Astrocyte of the hippocampus (primary cell): ENCODE measurements around the gene AVPR2.

Source experiments
- DNase-seq: peaks from one replicate; pipeline ENCODE4 v3.0.0; 2011; ENCODE audit warnings: low read depth, low spot score

Gene AVPR2

GRCh38 chrX:153931748-153932147 lies 27.3 kb downstream of the AVPR2 start:
- no peak for DNase-seq

- no peak for DNase-seq
Measured at GRCh38 chrX:153932220-153932915, 27.9 kb downstream of the AVPR2 start.

DNA sequence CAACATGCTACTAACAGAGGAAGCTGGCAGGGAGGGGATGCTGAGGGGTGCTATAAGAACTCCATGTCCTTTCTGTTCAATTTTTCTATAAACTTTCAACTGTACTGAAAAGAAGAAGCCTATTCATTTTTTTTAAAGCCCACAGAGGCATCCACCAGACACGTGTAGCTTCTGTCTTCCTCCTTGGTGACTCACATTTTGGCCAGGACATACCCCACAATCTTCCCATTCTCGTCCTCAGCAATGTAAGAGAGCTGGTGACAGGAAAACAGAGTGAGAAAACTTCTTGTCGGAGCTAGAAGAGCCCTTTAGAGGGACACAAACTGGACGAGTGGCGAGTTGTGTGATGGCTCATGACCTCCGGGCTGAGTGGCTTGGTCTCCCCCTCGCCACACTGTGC lies 29.3 kb downstream of the AVPR2 start:
- DNase-seq = no peak

DNA sequence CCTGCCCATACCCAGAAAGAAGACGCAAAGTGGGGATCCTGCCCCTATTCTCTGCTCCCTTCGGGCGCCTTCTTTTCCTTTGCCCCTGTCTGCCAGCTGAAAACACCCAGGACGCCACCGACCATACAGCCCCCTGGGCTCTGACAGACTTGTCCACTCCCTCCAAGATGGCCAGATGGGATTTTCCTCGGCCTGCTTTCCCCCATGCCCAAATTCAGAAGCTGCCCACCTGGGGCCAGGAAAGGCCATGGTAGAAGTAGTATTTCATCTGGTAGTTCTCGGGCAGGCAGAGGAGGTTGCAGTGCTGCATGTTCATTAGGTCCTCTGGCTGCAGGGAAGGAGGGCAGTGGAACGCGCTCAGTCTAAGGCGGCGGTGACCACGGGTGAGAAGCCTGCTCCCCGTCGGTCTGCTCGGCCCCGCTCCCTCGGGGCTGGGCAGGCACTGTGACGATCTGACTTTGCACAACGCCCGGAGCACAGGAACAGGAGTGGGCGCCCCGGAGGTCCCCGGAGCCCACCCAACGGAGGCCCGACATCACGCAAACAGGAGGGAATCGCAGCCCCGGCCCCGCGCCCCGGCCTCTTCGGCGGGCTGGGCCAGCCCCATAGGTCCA lies 29.8 kb downstream of the AVPR2 start:
- no peak for DNase-seq

DNA sequence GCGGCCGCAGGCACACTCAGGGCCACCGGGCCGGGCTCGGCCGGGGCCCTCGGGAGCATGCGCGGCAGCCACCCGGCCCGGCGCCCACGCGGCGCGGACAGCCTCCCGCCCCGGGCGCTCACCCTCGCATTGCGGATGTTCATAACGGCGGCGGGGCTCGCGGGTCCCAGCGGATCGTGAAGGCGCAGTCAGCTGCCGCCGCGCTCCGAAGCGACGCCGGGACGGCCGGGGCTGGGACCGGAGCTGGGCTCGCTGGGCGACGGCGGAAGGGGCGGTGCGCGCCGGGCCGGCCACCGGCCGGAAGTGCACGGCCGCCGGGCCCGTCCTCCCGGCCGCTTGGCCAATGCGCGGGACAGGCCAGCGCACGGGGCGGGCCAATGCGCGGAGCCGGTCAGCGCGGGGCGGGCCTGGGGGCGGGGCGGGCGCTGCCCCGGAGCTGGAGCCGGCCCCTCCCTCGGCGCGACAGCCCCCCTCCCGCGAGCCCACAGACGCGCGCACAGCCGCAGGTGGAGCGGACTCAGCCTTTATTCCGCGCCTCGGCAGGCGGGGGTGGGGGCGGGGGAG lies 30.4 kb downstream of the AVPR2 start, which contains the start of gene NAA10:
Gene NAA10, minus strand, starts transcription at position 276 of the 564 bp plus-strand sequence. Its CDS starts 133 bp downstream, at position 143.
- DNase-seq = peak; percentile 91

GRCh38 chrX:153935326-153935851 lies 30.9 kb downstream of the AVPR2 start:
- DNase-seq = no peak

DNA sequence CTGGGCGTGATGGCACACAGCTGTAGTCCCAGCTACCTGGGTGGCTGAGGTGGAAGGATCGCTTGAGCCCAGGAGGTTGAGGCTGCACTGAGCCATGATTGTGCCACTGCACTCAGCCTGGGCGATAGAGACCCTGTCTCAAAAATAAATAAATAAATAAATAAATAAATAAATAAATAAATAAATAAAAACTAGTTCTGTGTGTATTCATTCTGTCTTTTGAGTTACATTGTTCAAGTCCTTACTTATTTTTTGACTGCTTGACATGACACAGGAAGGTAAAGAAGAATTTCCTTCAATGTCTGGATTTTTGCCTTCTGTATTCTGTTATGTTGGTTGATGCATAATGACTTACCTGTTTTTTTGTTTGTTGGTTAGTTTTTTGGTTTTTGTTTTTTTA lies 32.6 kb downstream of the AVPR2 start:
- no peak for DNase-seq

- no peak for DNase-seq
Measured at GRCh38 chrX:153938226-153938786, 33.8 kb downstream of the AVPR2 start.

DNA sequence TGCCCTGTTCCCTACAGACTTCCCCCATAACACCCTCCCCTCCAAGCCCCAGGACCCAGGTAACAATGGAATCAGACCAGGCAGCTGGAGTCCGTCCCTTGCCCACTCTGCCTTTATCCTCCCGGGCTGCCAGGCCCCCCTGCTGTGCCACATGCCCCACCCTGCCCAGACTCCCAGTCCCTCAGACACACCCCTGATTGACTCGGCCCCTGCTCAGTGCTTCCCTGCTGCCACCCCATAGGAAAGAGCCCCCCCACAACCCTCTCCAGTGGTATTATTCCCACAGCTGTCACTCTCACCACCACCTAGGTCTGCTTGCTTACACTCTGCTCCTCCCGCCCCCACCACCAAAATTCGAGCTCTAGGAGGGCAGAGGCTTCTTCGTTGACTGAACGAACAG lies 35.1 kb downstream of the AVPR2 start:
- DNase-seq = no peak

DNA sequence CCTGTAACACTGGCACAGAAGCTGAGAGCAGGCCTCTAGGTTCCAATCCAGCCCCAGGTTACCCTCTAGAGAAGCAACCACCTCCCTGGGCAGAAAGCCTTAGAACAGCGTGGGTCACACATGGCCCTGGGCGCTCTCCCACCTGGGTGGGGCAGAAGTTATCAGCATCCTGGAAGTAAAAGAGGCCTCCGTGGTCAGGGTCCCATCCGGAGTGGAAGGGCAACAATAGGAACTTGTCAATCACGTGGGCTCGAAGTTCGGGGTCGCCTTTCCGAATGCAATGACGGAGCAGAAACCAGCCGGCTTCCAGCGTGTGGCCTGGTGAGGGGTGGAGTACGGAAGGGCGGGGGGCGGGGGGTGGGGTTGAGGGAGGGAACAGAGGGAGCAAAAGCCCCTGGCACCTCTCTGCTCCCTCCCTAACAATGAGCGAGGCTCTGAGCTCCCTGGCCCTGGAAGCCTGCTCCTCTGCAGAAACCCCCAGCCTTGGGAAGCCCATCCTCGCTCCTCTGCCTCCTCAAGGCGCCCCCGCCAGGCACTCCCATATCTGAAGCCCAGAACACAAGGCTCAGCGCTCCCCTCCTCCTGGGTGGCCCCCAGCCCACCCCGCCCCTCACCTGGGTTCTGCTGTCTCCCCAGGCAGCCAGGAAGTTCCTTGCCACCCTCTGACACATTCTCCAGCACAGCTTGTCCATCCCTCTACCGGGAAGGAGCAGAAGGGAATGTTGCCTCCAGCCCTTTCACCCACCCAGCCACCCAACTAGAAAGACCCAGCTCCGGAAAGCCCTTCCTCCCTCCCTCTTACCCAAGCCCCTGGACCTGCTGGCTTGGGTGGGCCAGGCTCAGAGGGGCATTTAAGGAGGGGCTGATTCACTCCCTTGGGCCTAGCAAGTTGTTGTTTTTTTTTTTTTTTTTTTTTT lies 37.1 kb downstream of the AVPR2 start:
- no peak for DNase-seq

GRCh38 chrX:153944140-153944799 lies 39.8 kb downstream of the AVPR2 start, which contains the start of gene RENBP:
Gene RENBP, minus strand, starts transcription at chrX:153944643. Its CDS starts 33 bp downstream, at chrX:153944610.
- DNase-seq = no peak

DNA sequence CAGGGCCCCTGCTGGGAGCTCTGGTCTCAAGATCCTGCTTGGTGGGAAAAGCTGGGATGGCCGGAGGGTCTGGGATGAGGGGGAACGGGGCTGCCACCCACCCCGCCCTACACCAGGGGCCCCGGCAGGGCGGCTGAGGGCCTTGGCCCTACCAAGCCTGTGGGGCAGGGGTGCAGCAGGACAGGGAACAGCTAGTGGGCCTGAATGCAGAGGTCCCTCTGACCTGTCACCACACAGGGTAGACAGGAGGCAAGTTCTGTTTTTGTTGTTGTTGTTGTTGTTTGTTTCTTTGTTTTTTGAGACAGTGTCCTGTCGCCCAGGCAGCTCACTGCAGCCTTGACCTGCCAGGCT lies 40.3 kb downstream of the AVPR2 start:
- DNase-seq = no peak

- DNase-seq = no peak
Measured at GRCh38 chrX:153945956-153946943, 41.8 kb downstream of the AVPR2 start.

DNA sequence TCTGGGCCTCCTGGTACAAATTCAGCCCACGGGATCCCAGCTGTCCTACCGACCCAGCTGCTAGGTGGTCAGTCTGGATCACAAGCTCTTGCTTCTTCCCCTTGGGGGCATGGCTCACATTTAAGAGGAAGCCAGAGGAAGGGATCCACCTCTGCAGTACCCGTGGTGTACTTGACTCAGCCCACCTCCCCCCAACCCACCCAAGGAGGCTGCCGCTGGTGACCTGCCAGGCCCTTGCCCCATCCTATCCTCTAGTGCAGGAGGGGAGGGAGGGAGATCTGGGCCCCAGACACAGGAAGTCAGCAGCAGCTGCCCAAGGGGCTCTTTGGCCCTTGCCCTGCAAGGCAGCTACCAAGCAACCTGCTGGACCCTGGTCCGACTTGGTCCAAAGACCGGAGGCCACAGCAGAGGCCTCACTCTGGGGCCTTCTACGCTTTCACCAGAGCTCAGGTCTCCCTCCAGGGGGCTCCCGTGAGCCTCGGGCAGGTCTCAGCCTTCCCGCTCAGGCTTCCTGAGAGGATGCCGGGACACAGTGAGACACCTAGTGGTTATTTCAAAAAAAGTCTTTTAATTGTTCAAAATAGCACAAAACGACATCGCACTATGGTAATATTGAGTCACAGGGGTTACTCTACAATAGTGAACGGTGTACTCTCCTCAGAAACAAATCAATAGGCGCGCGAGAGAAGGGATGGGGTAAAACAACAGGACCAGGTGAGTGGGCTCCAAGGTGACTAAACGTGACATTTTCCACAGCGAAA lies 42.7 kb downstream of the AVPR2 start:
- peak; percentile 85 for DNase-seq

DNA sequence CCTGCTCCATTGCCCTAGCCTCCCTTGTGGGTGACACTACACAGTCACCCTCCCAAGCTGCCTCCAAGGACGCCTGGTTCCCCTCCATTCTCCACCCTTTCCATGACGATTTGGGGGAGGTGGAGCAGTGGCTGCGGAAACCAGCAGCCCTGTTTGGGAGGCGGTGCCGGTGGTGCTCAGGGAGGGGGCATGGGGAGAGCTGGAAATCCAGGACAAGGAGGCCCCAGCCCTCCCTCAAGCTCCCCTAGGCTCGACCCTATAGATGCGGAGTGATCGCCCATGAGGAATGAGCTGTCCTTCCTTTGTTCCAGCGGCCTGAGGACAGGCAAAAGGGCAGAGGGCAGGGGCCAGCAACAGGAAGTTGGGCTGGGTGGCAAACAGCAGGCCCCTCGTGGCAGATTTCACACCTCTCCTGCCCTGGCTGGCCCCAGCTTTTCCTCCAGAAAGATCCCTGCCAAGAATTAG lies 43.6 kb downstream of the AVPR2 start:
- DNase-seq = no peak

- DNase-seq = no peak
Measured at GRCh38 chrX:153948847-153949805, 44.7 kb downstream of the AVPR2 start.

DNA sequence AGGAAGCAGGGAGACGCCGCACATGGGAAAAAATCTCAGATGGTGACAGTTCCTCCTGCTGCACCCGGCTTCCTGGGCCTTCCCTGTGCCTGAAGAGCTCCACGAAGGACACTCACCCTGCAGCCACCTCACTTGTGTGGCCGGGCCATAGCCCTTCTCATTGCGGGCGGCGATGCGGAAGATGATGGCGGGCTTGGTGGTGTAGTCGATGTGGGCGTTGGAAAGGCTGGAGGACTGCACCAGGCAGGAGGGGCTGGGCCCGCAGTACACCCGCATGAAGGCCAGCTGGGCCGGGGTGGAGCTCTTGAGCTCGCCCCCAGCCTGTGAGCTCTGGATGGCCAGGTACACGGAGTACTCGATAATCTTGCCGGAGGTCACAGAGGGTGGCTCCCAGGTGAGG lies 45.7 kb downstream of the AVPR2 start:
- DNase-seq = no peak
